Stimulated activated CD8-positive, alpha-beta memory T cell treated with anti-CD3 and anti-CD28 coated beads, Interleukin-12 subunit alpha, Interleukin-12 subunit beta, amount 100 ng/mL, for 1 hour (primary cell): ENCODE results near the gene ZNRF3.
"Not testable (repeated sequence)": the region's sequence is repeated elsewhere in the genome, so short reads cannot be mapped to it uniquely, and the experiment has no call there.

ENCODE experiments used
- DNase-seq: peaks from one replicate; pipeline ENCODE4 v3.0.0-alpha.2; 2020; ENCODE audit warnings: low read depth

ZNRF3 gene

DNA sequence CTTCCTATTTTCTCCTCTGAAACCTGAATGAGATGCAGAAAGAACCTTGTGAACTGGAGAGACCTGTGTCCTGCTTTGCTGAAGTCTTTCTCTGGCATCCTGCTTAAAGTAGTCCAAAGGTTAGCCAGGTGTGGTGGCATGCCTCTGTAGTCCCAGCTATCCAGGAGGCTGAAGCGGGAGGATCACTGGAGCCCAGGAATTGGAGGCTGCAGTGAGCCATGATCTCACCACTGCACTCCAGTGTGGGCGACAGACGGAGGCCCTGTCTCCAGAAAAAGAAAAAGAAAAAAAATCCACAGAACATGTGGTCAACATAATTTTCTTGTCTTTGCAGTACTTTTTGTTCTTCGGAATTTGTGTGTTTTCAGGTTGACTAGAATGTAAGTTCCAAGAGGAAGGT is 187.1 kb downstream of the ZNRF3 start:
- no peak for DNase-seq

- DNase-seq, result no peak
Measured at GRCh38 chr22:29071261-29072045, 188.1 kb downstream of the ZNRF3 start.

DNA sequence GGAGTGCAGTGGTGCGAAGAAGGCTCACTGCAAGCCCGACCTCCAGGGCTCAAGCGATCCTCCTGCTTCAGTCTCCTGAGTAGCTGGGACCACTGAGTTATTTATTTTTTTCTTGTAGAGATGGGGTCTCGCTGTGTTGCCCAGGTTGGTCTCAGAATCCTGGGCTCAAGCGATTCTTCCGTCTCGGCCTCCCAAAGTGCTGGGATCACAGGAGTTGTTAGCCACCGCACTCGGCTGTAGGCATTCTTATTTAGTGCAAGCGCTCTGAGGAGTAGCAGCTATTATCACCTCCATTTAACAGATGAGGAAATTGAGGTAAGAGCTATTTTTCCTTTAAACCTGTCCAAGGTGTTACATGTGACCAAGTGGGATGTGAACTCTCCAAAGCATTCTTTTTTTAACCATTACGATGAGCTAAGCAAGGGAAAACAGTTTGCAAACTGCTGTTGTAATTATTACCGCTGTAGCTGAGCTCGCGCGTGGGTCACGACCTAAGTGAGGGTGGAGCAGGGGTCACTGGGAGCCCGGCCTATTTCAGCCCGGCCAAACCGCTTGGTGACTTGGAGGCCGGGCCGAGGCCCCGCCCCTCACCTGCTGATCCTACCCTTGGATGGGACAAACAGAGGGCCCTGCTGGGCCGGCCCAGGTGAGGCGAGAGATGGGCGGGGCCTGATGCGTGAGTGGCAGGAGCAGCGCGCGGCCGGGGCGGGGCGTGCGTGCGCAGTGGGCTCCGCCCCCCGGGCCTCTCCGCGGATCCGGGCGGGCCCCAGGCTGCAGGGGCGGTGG is 189.0 kb downstream of the ZNRF3 start:
- DNase-seq, result peak; percentile 60

DNA sequence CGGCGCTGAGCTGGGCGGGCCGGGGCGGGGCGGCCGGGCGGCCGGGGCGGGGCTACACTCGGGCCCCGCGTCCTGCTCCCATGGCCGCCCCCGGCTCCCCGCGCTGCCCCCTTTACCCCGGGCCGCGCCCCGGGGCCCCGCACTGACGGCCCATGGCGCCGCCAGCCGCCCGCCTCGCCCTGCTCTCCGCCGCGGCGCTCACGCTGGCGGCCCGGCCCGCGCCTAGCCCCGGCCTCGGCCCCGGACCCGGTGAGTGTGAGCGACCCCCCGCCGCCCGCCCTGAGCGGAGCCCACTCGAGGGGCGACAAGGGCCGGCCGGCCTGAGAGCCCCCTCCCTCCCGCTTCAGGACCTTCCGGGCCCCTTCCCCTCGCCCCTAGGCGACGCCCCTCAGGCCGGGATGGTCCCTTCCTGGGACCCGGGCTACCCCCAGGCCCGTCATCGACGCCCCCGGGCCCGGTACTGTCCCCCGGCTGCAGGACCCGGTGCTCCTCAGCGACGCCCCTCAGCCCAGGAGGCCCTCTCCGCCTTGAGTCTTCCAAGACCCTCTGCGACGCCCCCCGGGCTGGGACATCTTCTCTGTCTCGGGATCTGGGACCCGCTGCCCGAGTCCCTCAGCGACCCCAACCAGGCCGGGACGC is 189.7 kb downstream of the ZNRF3 start, which contains the start of gene KREMEN1:
KREMEN1 (plus strand) TSS at position 57 of the 639 bp plus-strand sequence; CDS start at position 153, 96 bp downstream.
- DNase-seq, result no peak

GRCh38 chr22:29073618-29074275 is 190.4 kb downstream of the ZNRF3 start:
- no peak for DNase-seq

GRCh38 chr22:29074276-29074772 is 191.0 kb downstream of the ZNRF3 start:
- no peak for DNase-seq

DNA sequence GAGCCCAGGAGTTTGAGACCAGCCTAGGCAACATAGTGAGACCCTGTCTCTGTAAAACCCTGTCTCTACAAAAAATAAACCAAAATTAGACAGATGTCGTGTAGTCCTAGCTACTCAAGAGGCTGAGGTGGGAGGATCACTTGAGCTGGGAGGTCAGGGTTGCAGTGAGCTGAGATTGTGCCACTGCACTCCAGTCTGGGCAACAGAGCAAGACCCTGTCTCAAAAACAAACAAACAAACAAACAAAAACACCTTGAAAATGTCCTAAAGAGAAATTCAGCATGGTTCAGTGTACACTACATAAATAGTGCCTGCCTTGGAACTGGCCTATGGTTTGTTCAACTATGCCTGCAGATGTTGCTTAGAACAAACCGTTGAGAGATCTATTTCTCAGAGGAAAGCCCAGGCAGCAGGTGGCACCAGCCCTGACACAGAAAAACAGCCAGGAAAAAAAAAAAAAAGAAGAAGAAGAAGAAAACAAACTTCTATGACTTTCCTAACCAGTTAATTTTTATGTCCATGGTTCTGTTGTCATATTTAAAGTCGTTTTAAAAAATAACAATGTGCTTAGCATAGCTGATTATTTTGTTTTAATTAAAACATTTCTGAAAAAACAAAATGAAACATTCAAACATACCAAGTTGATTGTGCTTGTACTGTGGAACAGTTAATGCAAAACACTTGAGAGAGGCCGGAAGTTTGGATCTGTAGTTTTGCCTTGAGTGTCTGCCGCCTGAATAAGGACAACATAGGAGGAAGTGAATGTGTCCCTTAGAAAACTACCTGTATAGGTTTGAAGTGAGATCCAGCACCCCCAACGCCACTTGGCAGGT is 194.9 kb downstream of the ZNRF3 start:
- DNase-seq, result no peak

- DNase-seq, result no peak
Measured at GRCh38 chr22:29078869-29079207, 195.5 kb downstream of the ZNRF3 start.

GRCh38 chr22:29079218-29079901 is 196.0 kb downstream of the ZNRF3 start:
- DNase-seq, result no peak

DNA sequence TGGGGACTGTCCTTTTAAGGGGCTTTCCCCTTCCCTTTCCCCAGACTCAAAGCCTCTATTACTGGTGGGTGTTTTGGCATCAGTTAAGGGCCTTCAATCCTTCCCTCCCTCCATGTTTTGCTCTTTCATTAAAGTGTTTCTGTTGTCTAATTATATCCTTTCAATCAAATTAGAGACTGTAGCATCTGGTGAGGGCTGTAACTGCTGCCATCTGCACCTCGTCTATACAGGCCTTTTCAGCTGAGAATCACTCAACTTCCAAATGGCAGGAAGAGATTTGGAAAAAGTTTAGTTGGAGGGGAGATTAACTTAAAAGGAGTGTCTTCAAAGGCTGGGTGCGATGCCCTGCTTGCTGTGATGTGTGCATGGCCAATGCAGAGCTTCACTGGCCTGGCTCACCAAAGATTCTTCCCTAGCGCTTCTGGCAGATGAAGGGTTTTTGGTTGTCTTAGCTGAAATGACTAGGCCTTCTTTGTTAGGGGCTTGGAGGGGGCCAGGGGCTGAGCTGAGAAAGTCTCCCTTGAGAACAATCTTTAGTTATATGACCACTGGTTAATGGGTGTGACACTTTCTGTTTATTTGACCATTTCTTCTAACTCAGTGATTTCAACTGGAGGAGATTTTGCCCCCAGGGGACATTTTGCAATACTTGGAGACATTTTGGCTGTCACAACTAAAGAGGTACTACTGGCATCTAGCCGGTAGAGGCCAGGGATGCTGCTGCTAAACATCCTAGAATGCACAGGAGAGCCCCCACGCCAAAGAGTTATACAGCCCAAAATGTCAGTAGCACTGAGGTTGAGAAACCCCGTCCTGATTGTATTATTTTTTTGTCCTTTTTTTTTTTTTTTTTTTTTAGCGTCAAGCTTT is 197.0 kb downstream of the ZNRF3 start:
- no peak for DNase-seq

- DNase-seq, result no peak
Measured at GRCh38 chr22:29081517-29082236, 198.3 kb downstream of the ZNRF3 start.

DNA sequence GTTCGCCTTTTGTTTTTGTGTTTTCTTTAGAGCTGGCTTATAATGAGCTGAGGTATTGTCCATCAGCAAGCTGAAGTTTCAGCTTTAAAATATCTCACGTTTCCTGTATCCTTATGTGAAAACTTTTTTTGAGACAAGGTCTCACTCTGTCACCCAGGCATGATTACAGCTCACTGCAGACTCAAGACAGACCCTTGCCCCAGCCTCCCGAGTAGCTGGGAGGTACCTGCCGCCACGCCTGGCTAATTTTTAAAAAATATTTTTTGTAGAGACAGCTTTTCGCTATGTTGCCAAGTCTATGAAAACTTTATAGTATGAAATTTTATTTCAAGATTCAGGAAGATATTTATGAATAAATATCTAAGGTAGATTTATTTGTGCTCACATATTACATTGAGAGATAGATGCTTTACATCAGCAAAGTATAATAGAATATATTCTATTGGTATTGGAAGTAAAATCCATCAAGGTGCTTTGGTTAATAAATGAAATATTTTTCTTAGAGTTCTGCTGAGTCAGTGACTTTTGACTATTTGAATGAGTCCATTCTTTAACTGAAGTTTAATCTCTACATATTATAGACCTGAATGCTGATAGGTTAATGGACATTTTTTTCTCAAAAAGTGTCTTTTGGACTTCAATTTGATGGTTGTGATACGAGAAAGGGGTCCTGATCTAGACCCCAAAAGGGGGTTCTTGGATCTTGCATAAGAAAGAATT is 199.6 kb downstream of the ZNRF3 start:
- DNase-seq, result no peak

DNA sequence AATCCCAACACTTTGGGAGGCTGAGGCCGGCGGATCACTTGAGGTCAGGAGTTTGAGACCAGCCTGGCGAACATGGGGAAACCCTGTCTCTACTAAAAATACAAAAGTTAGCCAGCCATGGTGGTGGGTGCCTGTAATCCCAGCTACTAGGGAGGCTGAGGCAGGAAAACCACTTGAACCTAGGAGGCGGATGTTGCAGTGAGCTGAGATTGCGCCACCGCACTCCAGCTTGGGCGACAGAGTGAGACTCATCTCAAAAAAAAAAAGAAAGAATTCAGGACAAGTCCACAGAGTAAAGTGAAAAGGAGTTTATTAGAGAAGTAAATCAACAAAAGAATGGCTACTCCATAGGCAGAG is 200.2 kb downstream of the ZNRF3 start:
- not testable (repeated sequence) for DNase-seq

GRCh38 chr22:29083933-29084591 is 200.7 kb downstream of the ZNRF3 start:
- DNase-seq, result no peak

DNA sequence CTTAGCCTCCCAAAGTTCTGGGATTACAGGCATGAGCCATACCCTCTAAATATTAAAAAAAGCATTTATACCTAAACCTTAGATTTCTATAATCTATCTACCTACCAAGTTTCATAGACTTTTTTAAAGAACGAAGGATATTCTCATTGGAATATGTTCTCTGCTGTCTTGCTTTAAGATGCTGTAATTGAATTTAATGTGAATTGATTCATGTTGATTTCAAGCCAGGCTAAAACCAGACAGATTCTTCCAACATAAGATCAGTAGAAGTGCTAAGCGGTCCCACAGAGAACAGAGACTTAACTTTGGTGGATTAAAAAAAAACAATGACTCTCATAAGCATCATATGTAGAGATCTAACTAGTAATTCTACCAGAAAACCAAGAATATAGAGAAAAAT is 203.6 kb downstream of the ZNRF3 start:
- DNase-seq, result no peak

GRCh38 chr22:29088809-29089208 is 205.4 kb downstream of the ZNRF3 start:
- no peak for DNase-seq

DNA sequence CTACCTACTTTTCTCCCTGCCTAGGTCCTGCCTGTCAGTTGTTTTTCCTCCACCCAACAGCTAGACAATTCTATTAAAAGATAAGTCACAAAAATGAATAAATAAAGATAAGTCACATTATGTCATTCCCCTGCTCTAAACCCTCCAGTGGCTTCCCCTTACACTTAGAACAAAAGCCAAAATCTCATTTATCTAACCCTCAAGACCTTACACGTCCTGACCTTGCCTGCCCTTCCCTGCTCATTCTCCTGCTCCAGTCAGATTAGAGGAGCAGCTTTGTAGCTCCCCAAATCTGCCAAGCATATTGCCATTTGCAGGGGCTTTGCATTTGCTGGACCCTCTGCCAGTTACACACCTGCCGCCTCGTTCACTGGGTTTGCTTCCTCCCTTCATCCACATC is 206.1 kb downstream of the ZNRF3 start:
- no peak for DNase-seq

- no peak for DNase-seq
Measured at GRCh38 chr22:29090039-29090438, 206.7 kb downstream of the ZNRF3 start.
